Measurements from ENCODE around the gene PPM1F.
"Not testable (repeated sequence)": the region's sequence is repeated elsewhere in the genome, so short reads cannot be mapped to it uniquely, and the experiment has no call there.

PPM1F gene

DNA sequence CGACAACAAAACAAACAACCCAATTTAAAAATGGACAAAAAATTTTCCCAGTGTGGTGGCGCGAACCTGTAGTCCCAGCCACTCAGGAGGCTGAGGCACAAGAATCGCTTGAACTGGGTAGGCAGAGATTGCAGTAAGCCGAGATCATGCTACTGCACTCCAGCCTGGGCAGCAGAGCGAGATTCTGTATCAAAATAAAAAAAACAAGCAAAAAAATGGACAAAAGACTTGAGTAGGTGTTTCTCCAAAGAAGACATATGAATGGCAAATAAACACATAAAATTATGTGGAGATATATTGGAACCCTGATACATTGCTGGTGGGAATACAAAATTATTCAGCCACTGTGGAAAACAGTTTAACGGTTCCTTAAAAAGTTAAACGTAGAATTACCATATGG, 57.8 kb downstream of the PPM1F start:
- H3K27me3 ChIP-seq (ENCODE audit: low read length) = no peaks in the 10 kb centered on the region
- H3K27ac ChIP-seq (ENCODE audit: low read depth, low read length) = no peak overlapping the region
- no peak overlapping the region for H3K4me2 ChIP-seq (ENCODE audit: low read depth, low read length, poor library complexity, severe bottlenecking)
- H3K4me3 ChIP-seq (ENCODE audit: insufficient read depth, low read length, poor library complexity, severe bottlenecking) = no peak overlapping the region
- no peaks in the 10 kb centered on the region for H3K9me3 ChIP-seq (ENCODE audit: insufficient read depth, low read length)
- no peak overlapping the region for H2AFZ ChIP-seq (ENCODE audit: low read depth, low read length, severe bottlenecking)
- no peaks in the 10 kb centered on the region for H3K79me2 ChIP-seq (ENCODE audit: insufficient read depth, low read length)
- no peak overlapping the region for H3K9ac ChIP-seq (ENCODE audit: low read length)
- no peaks in the 10 kb centered on the region for H3K9me2 ChIP-seq (replicated peaks; ENCODE audit: insufficient read depth, low read length)
- H4K20me1 ChIP-seq (ENCODE audit: low read depth, low read length) = no peaks in the 10 kb centered on the region
- no peaks in the 10 kb centered on the region for H3F3A ChIP-seq (ENCODE audit: insufficient read depth)
- no peaks in the 10 kb centered on the region for H3K36me3 ChIP-seq (ENCODE audit: low read length)
- TF ChIP-seq EZH2phosphoT487 (conservative IDR thresholded peaks at IDR 0.05; ENCODE audit: low read length) = no peak
- TF ChIP-seq, protein P1, sequence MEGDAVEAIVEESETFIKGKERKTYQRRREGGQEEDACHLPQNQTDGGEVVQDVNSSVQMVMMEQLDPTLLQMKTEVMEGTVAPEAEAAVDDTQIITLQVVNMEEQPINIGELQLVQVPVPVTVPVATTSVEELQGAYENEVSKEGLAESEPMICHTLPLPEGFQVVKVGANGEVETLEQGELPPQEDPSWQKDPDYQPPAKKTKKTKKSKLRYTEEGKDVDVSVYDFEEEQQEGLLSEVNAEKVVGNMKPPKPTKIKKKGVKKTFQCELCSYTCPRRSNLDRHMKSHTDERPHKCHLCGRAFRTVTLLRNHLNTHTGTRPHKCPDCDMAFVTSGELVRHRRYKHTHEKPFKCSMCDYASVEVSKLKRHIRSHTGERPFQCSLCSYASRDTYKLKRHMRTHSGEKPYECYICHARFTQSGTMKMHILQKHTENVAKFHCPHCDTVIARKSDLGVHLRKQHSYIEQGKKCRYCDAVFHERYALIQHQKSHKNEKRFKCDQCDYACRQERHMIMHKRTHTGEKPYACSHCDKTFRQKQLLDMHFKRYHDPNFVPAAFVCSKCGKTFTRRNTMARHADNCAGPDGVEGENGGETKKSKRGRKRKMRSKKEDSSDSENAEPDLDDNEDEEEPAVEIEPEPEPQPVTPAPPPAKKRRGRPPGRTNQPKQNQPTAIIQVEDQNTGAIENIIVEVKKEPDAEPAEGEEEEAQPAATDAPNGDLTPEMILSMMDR (IDR thresholded peaks at IDR 0.05; ENCODE audit: insufficient read depth, low read length, poor library complexity, severe bottlenecking) = no peak

DNA sequence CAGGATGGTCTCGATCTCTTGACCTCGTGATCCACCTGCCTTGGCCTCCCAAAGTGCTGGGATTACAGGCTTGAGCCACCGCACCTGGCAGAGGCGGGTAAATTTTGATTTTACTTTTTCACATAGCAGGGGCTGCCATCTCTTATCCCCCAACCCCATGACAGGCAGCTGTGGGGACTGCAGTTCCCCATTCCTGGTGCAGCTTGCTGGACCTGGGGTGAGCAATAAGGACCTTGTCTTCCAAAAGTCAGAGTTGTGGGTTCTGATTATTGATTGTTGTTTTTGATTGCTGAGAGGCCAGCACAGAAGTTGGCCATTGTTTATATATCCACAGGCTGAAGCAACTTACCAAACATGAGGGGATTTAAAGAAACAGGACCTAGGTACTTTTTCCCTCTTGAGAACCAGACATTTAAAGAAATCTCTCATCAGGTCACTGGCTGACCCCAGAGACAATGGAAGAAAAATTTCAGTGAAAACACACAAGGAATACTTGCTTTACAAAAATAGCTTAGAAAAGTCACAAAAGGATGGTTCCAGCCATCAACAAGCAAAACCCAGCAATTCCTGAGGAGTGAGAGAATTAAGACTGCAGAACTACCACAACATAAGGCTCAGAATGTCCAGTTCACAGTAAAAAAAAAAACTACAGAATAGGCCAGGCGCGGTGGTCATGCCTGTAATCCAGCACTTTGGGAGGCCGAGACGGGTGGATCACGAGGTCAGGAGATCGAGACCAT, 63.2 kb downstream of the PPM1F start:
- TF ChIP-seq EZH2phosphoT487 (conservative IDR thresholded peaks at IDR 0.05; ENCODE audit: low read length) = no peak
- Histone ChIP-seq H4K20me1 (ENCODE audit: low read depth, low read length) (no peaks in the 10 kb centered on the region), H3K27me3 (ENCODE audit: low read length) (no peaks in the 10 kb centered on the region), H3K27ac (ENCODE audit: low read depth, low read length) (no peak overlapping the region), H3K9ac (ENCODE audit: low read length) (no peak overlapping the region), H3F3A (ENCODE audit: insufficient read depth) (no peaks in the 10 kb centered on the region), H3K79me2 (ENCODE audit: insufficient read depth, low read length) (no peaks in the 10 kb centered on the region), H3K4me2 (ENCODE audit: low read depth, low read length, poor library complexity, severe bottlenecking) (no peak overlapping the region), H2AFZ (ENCODE audit: low read depth, low read length, severe bottlenecking) (no peak overlapping the region), H3K4me3 (ENCODE audit: insufficient read depth, low read length, poor library complexity, severe bottlenecking) (no peak overlapping the region), H3K36me3 (ENCODE audit: low read length) (no peaks in the 10 kb centered on the region), H3K9me3 (ENCODE audit: insufficient read depth, low read length) (no peaks in the 10 kb centered on the region), H3K9me2 (replicated peaks; ENCODE audit: insufficient read depth, low read length) (no peaks in the 10 kb centered on the region)

DNA sequence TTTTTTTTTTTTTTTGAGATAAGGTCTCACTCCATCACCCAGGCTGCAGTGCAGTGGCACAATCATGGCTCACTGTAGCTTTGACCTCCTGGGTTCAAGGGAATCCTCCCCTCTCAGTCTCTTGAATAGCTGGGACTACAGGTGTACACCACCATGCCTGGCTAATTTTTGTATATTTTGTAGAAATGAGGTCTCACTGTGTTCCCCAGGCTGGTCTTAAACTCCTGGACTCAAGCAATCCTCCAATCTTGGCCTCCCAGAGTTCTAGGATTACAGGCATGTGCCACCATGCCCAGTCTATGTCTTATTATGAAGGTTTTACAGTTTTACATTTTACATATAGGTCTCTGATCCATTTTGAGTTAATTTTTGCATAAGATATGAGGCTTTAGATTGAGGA, 64.8 kb downstream of the PPM1F start:
- H3K9ac ChIP-seq (ENCODE audit: low read length) = no peak overlapping the region
- H3K27me3 ChIP-seq (ENCODE audit: low read length) = no peaks in the 10 kb centered on the region
- H3K4me2 ChIP-seq (ENCODE audit: low read depth, low read length, poor library complexity, severe bottlenecking) = no peak overlapping the region
- no peaks in the 10 kb centered on the region for H3K9me2 ChIP-seq (replicated peaks; ENCODE audit: insufficient read depth, low read length)
- H3K79me2 ChIP-seq (ENCODE audit: insufficient read depth, low read length) = no peaks in the 10 kb centered on the region
- H4K20me1 ChIP-seq (ENCODE audit: low read depth, low read length) = no peaks in the 10 kb centered on the region
- no peak overlapping the region for H3K27ac ChIP-seq (ENCODE audit: low read depth, low read length)
- H2AFZ ChIP-seq (ENCODE audit: low read depth, low read length, severe bottlenecking) = no peak overlapping the region
- H3K4me3 ChIP-seq (ENCODE audit: insufficient read depth, low read length, poor library complexity, severe bottlenecking) = no peak overlapping the region
- no peaks in the 10 kb centered on the region for H3K36me3 ChIP-seq (ENCODE audit: low read length)
- H3K9me3 ChIP-seq (ENCODE audit: insufficient read depth, low read length) = no peaks in the 10 kb centered on the region
- no peaks in the 10 kb centered on the region for H3F3A ChIP-seq (ENCODE audit: insufficient read depth)
- TF ChIP-seq EZH2phosphoT487 (conservative IDR thresholded peaks at IDR 0.05; ENCODE audit: low read length) = no peak
- TF ChIP-seq, protein P1 (IDR thresholded peaks at IDR 0.05; ENCODE audit: insufficient read depth, low read length, poor library complexity, severe bottlenecking) = no peak

DNA sequence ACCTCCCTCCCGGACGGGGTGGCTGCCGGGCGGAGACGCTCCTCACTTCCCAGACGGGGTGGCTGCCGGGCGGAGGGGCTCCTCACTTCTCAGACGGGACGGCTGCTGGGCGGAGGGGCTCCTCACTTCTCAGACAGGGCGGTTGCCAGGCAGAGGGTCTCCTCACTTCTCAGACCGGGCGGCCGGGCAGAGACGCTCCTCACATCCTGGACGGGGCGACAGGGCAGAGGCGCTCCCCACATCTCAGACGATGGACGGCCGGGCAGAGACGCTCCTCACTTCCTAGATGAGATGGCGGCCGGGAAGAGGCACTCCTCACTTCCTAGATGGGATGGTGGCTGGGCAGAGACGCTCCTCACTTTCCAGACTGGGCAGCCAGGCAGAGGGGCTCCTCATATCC, 68.7 kb downstream of the PPM1F start:
- H3K9ac ChIP-seq (ENCODE audit: low read length); H3K79me2 ChIP-seq (ENCODE audit: insufficient read depth, low read length); H3K27ac ChIP-seq (ENCODE audit: low read depth, low read length); H3K9me2 ChIP-seq (replicated peaks; ENCODE audit: insufficient read depth, low read length); H3F3A ChIP-seq (ENCODE audit: insufficient read depth); H3K4me2 ChIP-seq (ENCODE audit: low read depth, low read length, poor library complexity, severe bottlenecking); H4K20me1 ChIP-seq (ENCODE audit: low read depth, low read length); H2AFZ ChIP-seq (ENCODE audit: low read depth, low read length, severe bottlenecking); H3K4me3 ChIP-seq (ENCODE audit: insufficient read depth, low read length, poor library complexity, severe bottlenecking); H3K27me3 ChIP-seq (ENCODE audit: low read length); H3K36me3 ChIP-seq (ENCODE audit: low read length); H3K9me3 ChIP-seq (ENCODE audit: insufficient read depth, low read length): not testable (repeated sequence)

DNA sequence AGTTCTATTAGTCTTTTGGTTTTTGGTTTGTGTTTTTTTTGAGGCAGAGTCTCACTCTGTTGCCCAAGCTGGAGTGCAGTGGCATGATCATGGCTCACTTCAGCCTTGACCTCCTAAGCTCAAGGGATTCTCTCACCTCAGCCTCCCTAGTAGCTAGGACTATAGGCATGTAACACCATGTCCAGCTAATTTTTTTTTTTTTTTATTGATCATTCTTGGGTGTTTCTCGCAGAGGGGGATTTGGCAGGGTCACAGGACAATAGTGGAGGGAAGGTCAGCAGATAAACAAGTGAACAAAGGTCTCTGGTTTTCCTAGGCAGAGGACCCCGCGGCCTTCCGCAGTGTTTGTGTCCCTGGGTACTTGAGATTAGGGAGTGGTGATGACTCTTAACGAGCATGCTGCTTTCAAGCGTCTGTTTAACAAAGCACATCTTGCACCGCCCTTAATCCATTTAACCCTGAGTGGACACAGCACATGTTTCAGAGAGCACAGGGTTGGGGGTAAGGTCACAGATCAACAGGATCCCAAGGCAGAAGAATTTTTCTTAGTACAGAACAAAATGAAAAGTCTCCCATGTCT, 69.8 kb downstream of the PPM1F start:
- H3K4me3 ChIP-seq (ENCODE audit: insufficient read depth, low read length, poor library complexity, severe bottlenecking); H3K36me3 ChIP-seq (ENCODE audit: low read length); H3K9me2 ChIP-seq (replicated peaks; ENCODE audit: insufficient read depth, low read length); H3K4me2 ChIP-seq (ENCODE audit: low read depth, low read length, poor library complexity, severe bottlenecking); H3K9ac ChIP-seq (ENCODE audit: low read length); H3K27ac ChIP-seq (ENCODE audit: low read depth, low read length); H3F3A ChIP-seq (ENCODE audit: insufficient read depth); H3K9me3 ChIP-seq (ENCODE audit: insufficient read depth, low read length); H2AFZ ChIP-seq (ENCODE audit: low read depth, low read length, severe bottlenecking); H3K79me2 ChIP-seq (ENCODE audit: insufficient read depth, low read length); H4K20me1 ChIP-seq (ENCODE audit: low read depth, low read length); H3K27me3 ChIP-seq (ENCODE audit: low read length): not testable (repeated sequence)

Data from SU-DHL-6 (cell line).